ENCODE data around the gene EMP2. TPM values are rescaled to one million over a fixed set of nuclear protein-coding genes. Genes with fewer than 3 reads are reported as not detected.

The EMP2 gene
- total RNA-seq, 1 experiment from 2014 or later, result 14.4 TPM

GRCh38 chr16:10592611-10593010, 12.2 kb upstream of the EMP2 start:
- no peaks in the 10 kb centered on the region for H3K23me2 ChIP-seq (ENCODE audit: insufficient read length, low read depth, low read length, poor library complexity, severe bottlenecking)
- H3K79me1 ChIP-seq (ENCODE audit: insufficient read depth, low read depth, low read length, poor library complexity, severe bottlenecking), result no peaks in the 10 kb centered on the region
- no peak overlapping the region for H2BK120ac ChIP-seq (ENCODE audit: low read depth, low read length, poor library complexity, severe bottlenecking)
- H3K4ac ChIP-seq (ENCODE audit: low read depth, low read length), result no peak overlapping the region
- no peak overlapping the region for H2BK20ac ChIP-seq (ENCODE audit: low read depth, low read length, poor library complexity, severe bottlenecking)
- H3K27ac ChIP-seq (ENCODE audit: insufficient read length, low read depth, low read length), result no peak overlapping the region
- Mint-ChIP-seq H3K36me3 (ENCODE audit: insufficient read depth in 1 of 3, low read depth in 3 of 3) (no peaks in the 10 kb centered on the region), H3K4me3 (no peak overlapping the region), H3K27ac (no peak overlapping the region), H3K9me3 (no peaks in the 10 kb centered on the region), H3K27me3 (ENCODE audit: low read depth) (peaks cover 6% of the 10 kb centered on the region), H3K4me1 (peaks cover 11 to 18% of the 10 kb centered on the region in 2 experiments)
- H3K9ac ChIP-seq (ENCODE audit: extremely low read depth, insufficient read length, low read length), result no peak overlapping the region
- no peak overlapping the region for H3K14ac ChIP-seq (ENCODE audit: insufficient read depth, low read length)
- no CpG with 5 or more reads among the region's 1 CpG for WGBS (ENCODE audit: extremely low coverage, insufficient read length, low lambda C conversion rate)
- H4K91ac ChIP-seq (ENCODE audit: insufficient read length, low read depth, low read length), result no peak overlapping the region
- no peak overlapping the region for H2BK5ac ChIP-seq (ENCODE audit: insufficient read length, low read length)
- no peak overlapping the region for H2BK15ac ChIP-seq (ENCODE audit: low read depth, low read length)
- no peaks in the 10 kb centered on the region for H4K20me1 ChIP-seq (ENCODE audit: control insufficient read depth, insufficient read depth, insufficient read length)
- H3K56ac ChIP-seq (ENCODE audit: insufficient read length, low read depth, low read length), result no peak overlapping the region
- no peak overlapping the region for H4K8ac ChIP-seq (replicated peaks; ENCODE audit: insufficient read length, low read depth, low read length)
- H3K18ac ChIP-seq (ENCODE audit: insufficient read length, low read depth, low read length), result no peak overlapping the region
- no peak overlapping the region for H2BK12ac ChIP-seq (ENCODE audit: insufficient read length, low read depth, low read length)
- DNase-seq, result no peak
- no peak overlapping the region for H3K4me2 ChIP-seq (ENCODE audit: insufficient read depth, insufficient read length, low read length)
- H3K79me2 ChIP-seq (ENCODE audit: insufficient read depth, low read length), result no peaks in the 10 kb centered on the region
- no peak overlapping the region for H3T11ph ChIP-seq (ENCODE audit: low read length)
- H3K23ac ChIP-seq (ENCODE audit: insufficient read length, low read depth, low read length), result no peak overlapping the region
- no peak overlapping the region for H2AK5ac ChIP-seq (ENCODE audit: insufficient read length, low read length)
- no peak overlapping the region for H4K5ac ChIP-seq (ENCODE audit: insufficient read length, low read depth, low read length)
- no peak for TF ChIP-seq CTCF (conservative IDR thresholded peaks at IDR 0.05)
- no peaks in the 10 kb centered on the region; the same call in 1 of the 2 replicates for H3K4me1 ChIP-seq (ENCODE audit: insufficient read depth, low read length)
- no peaks in the 10 kb centered on the region for H3K9me3 ChIP-seq (ENCODE audit: control insufficient read depth, low read depth, low read length)
- H2AFZ ChIP-seq (ENCODE audit: low read length), result no peak overlapping the region
- H3K27me3 ChIP-seq (ENCODE audit: insufficient read depth, low read length), result no peaks in the 10 kb centered on the region

All from H9 (cell line).